Mammary epithelial cell (primary cell): Measurements from ENCODE around the gene SRPK3.

ENCODE experiments used
- CTCF ChIP-seq, 2 donors: IDR thresholded peaks in 1 of 2; conservative IDR thresholded peaks in 1 of 2; 2 replicates each; pipeline ENCODE4 v1.5.1; 2011 to 2012; ENCODE audit warnings: inconsistent platforms in 2 of 2, low read length in 2 of 2, mild to moderate bottlenecking in 2 of 2, control low read depth in 1 of 2, low read depth in 1 of 2; ENCODE audit not compliant: insufficient read depth in 1 of 2; ENCODE audit errors: extremely low read depth in 1 of 2
- EZH2 ChIP-seq: IDR thresholded peaks from 2 replicates; pipeline ENCODE4 v1.6.1; 2012; ENCODE audit warnings: low read length, inconsistent platforms, borderline replicate concordance

GRCh38 chrX:153812220-153812619 lies 31.4 kb downstream of the SRPK3 start:
- no peak for TF ChIP-seq CTCF (conservative IDR thresholded peaks at IDR 0.05 in 1 of 2, IDR thresholded peaks at IDR 0.05 in 1 of 2; ENCODE audit: extremely low read depth in 1 of 2, insufficient read depth in 1 of 2, low read depth in 1 of 2, low read length in 2 of 2)
- no peak for TF ChIP-seq EZH2
